ENCODE data around the gene TMEM141.
"Not testable (repeated sequence)": the region's sequence is repeated elsewhere in the genome, so short reads cannot be mapped to it uniquely, and the experiment has no call there.

Gene TMEM141

GRCh38 chr9:136786983-136787382, 4.2 kb upstream of the TMEM141 start:
- WGBS (ENCODE audit: insufficient coverage, insufficient read length) = no CpG with 5 or more reads among the region's 4 CpGs
- H3K4me1 ChIP-seq (ENCODE audit: control insufficient read depth, insufficient read depth, low read length); H3K27me3 ChIP-seq (ENCODE audit: control insufficient read depth, insufficient read depth, low read length); H3K9me3 ChIP-seq (ENCODE audit: control insufficient read depth, insufficient read depth, low read length); H3K4me3 ChIP-seq (ENCODE audit: low read length); H3K36me3 ChIP-seq (ENCODE audit: control insufficient read depth, insufficient read depth, low read length); DNase-seq (ENCODE audit: low read depth, low spot score); H3K27ac ChIP-seq (ENCODE audit: low read length): not testable (repeated sequence)

GRCh38 chr9:136787690-136788400, 3.3 kb upstream of the TMEM141 start:
- Histone ChIP-seq H3K27me3 (ENCODE audit: control insufficient read depth, insufficient read depth, low read length) (no peaks in the 10 kb centered on the region), H3K27ac (ENCODE audit: low read length) (no peak overlapping the region), H3K4me1 (ENCODE audit: control insufficient read depth, insufficient read depth, low read length) (no peaks in the 10 kb centered on the region), H3K4me3 (ENCODE audit: low read length) (no peak overlapping the region), H3K36me3 (ENCODE audit: control insufficient read depth, insufficient read depth, low read length) (no peaks in the 10 kb centered on the region), H3K9me3 (ENCODE audit: control insufficient read depth, insufficient read depth, low read length) (no peaks in the 10 kb centered on the region; the same call in 1 of the 2 replicates)
- no CpG with 5 or more reads among the region's 21 CpGs for WGBS (ENCODE audit: insufficient coverage, insufficient read length)
- no peak for DNase-seq (ENCODE audit: low read depth, low spot score)

GRCh38 chr9:136788644-136789522, 2.3 kb upstream of the TMEM141 start:
- not testable (repeated sequence) for H3K27ac ChIP-seq (ENCODE audit: low read length); H3K4me1 ChIP-seq (ENCODE audit: control insufficient read depth, insufficient read depth, low read length); H3K36me3 ChIP-seq (ENCODE audit: control insufficient read depth, insufficient read depth, low read length); DNase-seq (ENCODE audit: low read depth, low spot score); H3K9me3 ChIP-seq (ENCODE audit: control insufficient read depth, insufficient read depth, low read length); H3K27me3 ChIP-seq (ENCODE audit: control insufficient read depth, insufficient read depth, low read length); H3K4me3 ChIP-seq (ENCODE audit: low read length)
- no CpG with 5 or more reads among the region's 27 CpGs for WGBS (ENCODE audit: insufficient coverage, insufficient read length)

- no peak overlapping the region for H3K4me3 ChIP-seq (ENCODE audit: low read length)
- no CpG with 5 or more reads among the region's 3 CpGs for WGBS (ENCODE audit: insufficient coverage, insufficient read length)
- no peaks in the 10 kb centered on the region for H3K27me3 ChIP-seq (ENCODE audit: control insufficient read depth, insufficient read depth, low read length)
- no peaks in the 10 kb centered on the region for H3K4me1 ChIP-seq (ENCODE audit: control insufficient read depth, insufficient read depth, low read length)
- H3K27ac ChIP-seq (ENCODE audit: low read length) = no peak overlapping the region
- H3K36me3 ChIP-seq (ENCODE audit: control insufficient read depth, insufficient read depth, low read length) = no peaks in the 10 kb centered on the region
- DNase-seq (ENCODE audit: low read depth, low spot score) = no peak
- H3K9me3 ChIP-seq (ENCODE audit: control insufficient read depth, insufficient read depth, low read length) = no peaks in the 10 kb centered on the region; the same call in 1 of the 2 replicates
Measured at GRCh38 chr9:136789523-136789937, 1.6 kb upstream of the TMEM141 start.

- Histone ChIP-seq H3K36me3 (ENCODE audit: control insufficient read depth, insufficient read depth, low read length) (no peaks in the 10 kb centered on the region), H3K27ac (ENCODE audit: low read length) (no peak overlapping the region), H3K27me3 (ENCODE audit: control insufficient read depth, insufficient read depth, low read length) (no peaks in the 10 kb centered on the region), H3K4me1 (ENCODE audit: control insufficient read depth, insufficient read depth, low read length) (no peaks in the 10 kb centered on the region), H3K4me3 (ENCODE audit: low read length) (peak overlapping the region; percentile 58; the same call in 1 of the 2 replicates), H3K9me3 (ENCODE audit: control insufficient read depth, insufficient read depth, low read length) (no peaks in the 10 kb centered on the region)
- no peak for DNase-seq (ENCODE audit: low read depth, low spot score)
- WGBS (ENCODE audit: insufficient coverage, insufficient read length) = no CpG with 5 or more reads among the region's 29 CpGs
Measured at GRCh38 chr9:136791516-136792276, 552 bp downstream of the TMEM141 start.

GRCh38 chr9:136792321-136793085, 1.4 kb downstream of the TMEM141 start:
- Histone ChIP-seq H3K27ac (ENCODE audit: low read length) (no peak overlapping the region), H3K27me3 (ENCODE audit: control insufficient read depth, insufficient read depth, low read length) (no peaks in the 10 kb centered on the region), H3K9me3 (ENCODE audit: control insufficient read depth, insufficient read depth, low read length) (no peaks in the 10 kb centered on the region), H3K4me1 (ENCODE audit: control insufficient read depth, insufficient read depth, low read length) (no peaks in the 10 kb centered on the region), H3K36me3 (ENCODE audit: control insufficient read depth, insufficient read depth, low read length) (no peaks in the 10 kb centered on the region), H3K4me3 (ENCODE audit: low read length) (no peak overlapping the region)
- DNase-seq (ENCODE audit: low read depth, low spot score) = no peak
- WGBS (ENCODE audit: insufficient coverage, insufficient read length) = no CpG with 5 or more reads among the region's 15 CpGs

GRCh38 chr9:136793086-136793946, 2.2 kb downstream of the TMEM141 start:
- Histone ChIP-seq H3K27ac (ENCODE audit: low read length) (no peak overlapping the region), H3K27me3 (ENCODE audit: control insufficient read depth, insufficient read depth, low read length) (no peaks in the 10 kb centered on the region), H3K9me3 (ENCODE audit: control insufficient read depth, insufficient read depth, low read length) (no peaks in the 10 kb centered on the region), H3K36me3 (ENCODE audit: control insufficient read depth, insufficient read depth, low read length) (no peaks in the 10 kb centered on the region), H3K4me3 (ENCODE audit: low read length) (no peak overlapping the region), H3K4me1 (ENCODE audit: control insufficient read depth, insufficient read depth, low read length) (no peaks in the 10 kb centered on the region)
- no CpG with 5 or more reads among the region's 17 CpGs for WGBS (ENCODE audit: insufficient coverage, insufficient read length)
- no peak for DNase-seq (ENCODE audit: low read depth, low spot score)

- DNase-seq (ENCODE audit: low read depth, low spot score) = no peak
- WGBS (ENCODE audit: insufficient coverage, insufficient read length) = no CpG with 5 or more reads among the region's 14 CpGs
- Histone ChIP-seq H3K4me3 (ENCODE audit: low read length) (no peak overlapping the region), H3K27me3 (ENCODE audit: control insufficient read depth, insufficient read depth, low read length) (no peaks in the 10 kb centered on the region), H3K9me3 (ENCODE audit: control insufficient read depth, insufficient read depth, low read length) (no peaks in the 10 kb centered on the region), H3K27ac (ENCODE audit: low read length) (no peak overlapping the region), H3K36me3 (ENCODE audit: control insufficient read depth, insufficient read depth, low read length) (no peaks in the 10 kb centered on the region), H3K4me1 (ENCODE audit: control insufficient read depth, insufficient read depth, low read length) (no peaks in the 10 kb centered on the region)
Measured at GRCh38 chr9:136794281-136794999, 3.3 kb downstream of the TMEM141 start.

GRCh38 chr9:136795000-136795348, 3.8 kb downstream of the TMEM141 start:
- no peaks in the 10 kb centered on the region for H3K36me3 ChIP-seq (ENCODE audit: control insufficient read depth, insufficient read depth, low read length)
- H3K4me3 ChIP-seq (ENCODE audit: low read length) = no peak overlapping the region
- H3K27me3 ChIP-seq (ENCODE audit: control insufficient read depth, insufficient read depth, low read length) = no peaks in the 10 kb centered on the region
- H3K9me3 ChIP-seq (ENCODE audit: control insufficient read depth, insufficient read depth, low read length) = no peaks in the 10 kb centered on the region
- WGBS (ENCODE audit: insufficient coverage, insufficient read length) = no CpG with 5 or more reads among the region's 6 CpGs
- DNase-seq (ENCODE audit: low read depth, low spot score) = no peak
- no peaks in the 10 kb centered on the region for H3K4me1 ChIP-seq (ENCODE audit: control insufficient read depth, insufficient read depth, low read length)
- H3K27ac ChIP-seq (ENCODE audit: low read length) = no peak overlapping the region
